WERI-Rb-1 (cell line): ENCODE results near the gene CPZ.

ENCODE experiments used
- DNase-seq: peaks from one replicate; pipeline ENCODE4 v3.0.0-alpha.2; 2020
- H3K27ac ChIP-seq: fragments of 250-450 bp; sonication (Bioruptor Pico); 2 replicates; pipeline ENCODE4 v1.5.1; 2020; ENCODE audit warnings: mild to moderate bottlenecking, moderate library complexity
- H3K27me3 ChIP-seq: fragments of 250-450 bp; sonication (Bioruptor Pico); 2 replicates; pipeline ENCODE4 v1.5.1; 2021; ENCODE audit warnings: mild to moderate bottlenecking, low read depth, moderate library complexity; ENCODE audit not compliant: insufficient read depth, severe bottlenecking
- H3K36me3 ChIP-seq: fragments of 250-450 bp; sonication (Bioruptor Pico); 2 replicates; pipeline ENCODE4 v1.5.1; 2020; ENCODE audit warnings: mild to moderate bottlenecking, moderate library complexity
- H3K4me3 ChIP-seq: 2 replicates; pipeline ENCODE4 v1.5.1; 2011; ENCODE audit warnings: low read depth, mild to moderate bottlenecking, control low read depth, low read length
- H3K9me3 ChIP-seq: fragments of 250-450 bp; sonication (Bioruptor Pico); 2 replicates; pipeline ENCODE4 v1.5.1; 2021; ENCODE audit warnings: mild to moderate bottlenecking, moderate library complexity; ENCODE audit not compliant: severe bottlenecking
- CTCF ChIP-seq: IDR thresholded peaks from 2 replicates; pipeline ENCODE4 v1.5.1; 2011; ENCODE audit warnings: low read depth, mild to moderate bottlenecking, control low read depth, inconsistent platforms, low read length

Gene CPZ

GRCh38 chr4:8587469-8588195 lies 4.9 kb upstream of the CPZ start:
- Histone ChIP-seq H3K9me3 (peaks cover 2% of the 10 kb centered on the region), H3K36me3 (no peaks in the 10 kb centered on the region), H3K27me3 (peaks cover 13% of the 10 kb centered on the region), H3K4me3 (no peak overlapping the region), H3K27ac (no peak overlapping the region)
- no peak for TF ChIP-seq CTCF
- DNase-seq: no peak

GRCh38 chr4:8588196-8588470 lies 4.4 kb upstream of the CPZ start:
- DNase-seq: no peak
- TF ChIP-seq CTCF: no peak
- no peak overlapping the region for H3K4me3 ChIP-seq
- H3K27me3 ChIP-seq: peaks cover 18% of the 10 kb centered on the region
- no peaks in the 10 kb centered on the region for H3K36me3 ChIP-seq
- no peak overlapping the region for H3K27ac ChIP-seq
- H3K9me3 ChIP-seq: peaks cover 2% of the 10 kb centered on the region

DNA sequence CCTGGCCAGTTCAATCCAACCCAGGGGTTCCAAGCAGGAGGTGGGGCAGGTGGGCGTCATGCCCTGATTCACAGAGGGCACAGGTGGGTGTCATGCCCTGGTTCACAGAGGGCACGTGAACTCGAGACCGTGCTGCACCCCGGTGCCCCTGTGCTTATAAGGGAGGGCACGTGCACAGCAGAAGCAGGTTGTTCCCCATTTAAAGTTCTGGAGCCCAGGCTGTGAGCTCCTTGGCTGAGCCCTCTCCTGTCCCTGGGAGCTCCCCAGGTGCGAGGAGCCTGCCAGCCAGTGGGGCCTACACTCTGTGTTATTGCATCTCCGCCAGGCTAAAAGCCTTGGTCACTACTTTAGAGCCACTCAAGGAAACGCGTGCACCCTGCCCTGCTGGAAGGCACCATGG lies 3.2 kb upstream of the CPZ start:
- Histone ChIP-seq H3K27ac (no peak overlapping the region), H3K36me3 (no peaks in the 10 kb centered on the region), H3K27me3 (peaks cover 25% of the 10 kb centered on the region), H3K9me3 (peaks cover 2% of the 10 kb centered on the region), H3K4me3 (no peak overlapping the region)
- no peak for DNase-seq
- TF ChIP-seq CTCF: no peak

DNA sequence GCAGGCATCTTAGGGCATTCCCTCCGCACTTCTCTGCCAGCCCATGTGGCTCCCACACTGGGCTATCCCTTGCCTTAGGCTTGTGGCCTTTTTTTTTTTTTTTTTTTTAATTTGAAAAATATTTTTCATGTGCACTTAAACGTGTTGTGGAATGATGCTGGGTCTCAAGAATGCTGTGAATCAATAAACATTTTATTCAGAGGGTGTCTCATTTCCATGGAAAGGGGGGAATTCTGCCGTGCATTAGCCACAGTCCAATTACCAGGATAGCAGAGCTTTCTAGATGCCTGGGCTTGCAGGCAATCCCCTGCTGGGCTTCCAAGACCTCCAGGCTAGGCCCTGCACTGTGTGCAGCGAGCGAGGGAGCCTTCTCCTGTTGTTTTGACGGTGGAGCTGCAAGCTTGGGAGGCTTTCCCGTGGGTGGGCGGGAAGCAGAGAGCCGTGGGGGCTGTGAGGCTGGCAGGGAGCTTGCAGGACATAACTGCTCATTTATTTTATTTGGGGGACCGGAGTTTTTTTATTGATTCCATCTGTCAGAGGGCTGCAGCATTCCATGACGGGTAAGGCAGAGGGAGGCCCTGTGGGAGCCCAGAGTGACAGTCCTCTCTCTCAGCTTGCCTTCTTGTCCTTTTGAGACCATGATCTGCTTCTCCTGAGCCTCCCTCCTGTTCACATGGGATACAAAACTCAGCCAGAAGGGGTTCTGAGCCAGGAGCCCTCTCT lies 2.6 kb upstream of the CPZ start:
- H3K36me3 ChIP-seq: no peaks in the 10 kb centered on the region
- H3K4me3 ChIP-seq: no peak overlapping the region
- DNase-seq: no peak
- H3K9me3 ChIP-seq: peaks cover 2% of the 10 kb centered on the region
- no peak overlapping the region for H3K27ac ChIP-seq
- no peak for TF ChIP-seq CTCF
- H3K27me3 ChIP-seq: peaks cover 25% of the 10 kb centered on the region

DNA sequence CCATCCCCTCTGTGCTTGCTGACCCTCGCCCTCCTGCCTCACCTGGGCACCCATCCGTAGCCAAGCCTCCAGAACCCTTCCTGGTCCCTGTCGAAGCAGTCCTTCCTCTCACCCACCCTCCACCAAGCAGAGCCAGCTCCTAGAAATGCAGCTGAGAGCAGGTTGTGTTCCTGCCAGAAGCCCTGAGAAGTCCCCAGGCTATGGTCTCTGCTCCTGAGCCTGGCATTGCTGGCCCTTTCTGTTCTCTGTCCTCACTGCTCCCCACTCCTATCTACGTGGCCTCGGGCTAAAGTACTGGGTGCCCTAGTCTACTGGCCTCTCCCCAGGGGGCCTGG lies 2.1 kb upstream of the CPZ start:
- H3K36me3 ChIP-seq: no peaks in the 10 kb centered on the region
- TF ChIP-seq CTCF: no peak
- peaks cover 25% of the 10 kb centered on the region for H3K27me3 ChIP-seq
- H3K4me3 ChIP-seq: no peak overlapping the region
- H3K27ac ChIP-seq: no peak overlapping the region
- no peak for DNase-seq
- no peaks in the 10 kb centered on the region for H3K9me3 ChIP-seq

- Histone ChIP-seq H3K4me3 (no peak overlapping the region), H3K27me3 (peaks cover 25% of the 10 kb centered on the region), H3K27ac (no peak overlapping the region), H3K36me3 (no peaks in the 10 kb centered on the region), H3K9me3 (no peaks in the 10 kb centered on the region)
- TF ChIP-seq CTCF: no peak
- no peak for DNase-seq
These were observed 1.5 kb upstream of the CPZ start for GRCh38 chr4:8591114-8591513.
